Neural cell (in vitro differentiated cells): ENCODE results near the gene QSOX2.

ENCODE experiments used
- EP300 ChIP-seq: fragments of 450-650 bp; conservative IDR thresholded peaks from 2 replicates; pipeline ENCODE4 v1.6.1; 2014; ENCODE audit warnings: antibody characterized with exemption, mild to moderate bottlenecking, moderate library complexity; ENCODE audit not compliant: poor library complexity, severe bottlenecking
- MXI1 ChIP-seq: fragments of 450-650 bp; conservative IDR thresholded peaks from 2 replicates; pipeline ENCODE4 v1.6.1; 2014; ENCODE audit warnings: antibody characterized with exemption, mild to moderate bottlenecking; ENCODE audit not compliant: poor library complexity, severe bottlenecking
- RAD21 ChIP-seq: fragments of 450-650 bp; conservative IDR thresholded peaks from 2 replicates; pipeline ENCODE4 v1.6.1; 2014; ENCODE audit warnings: antibody characterized with exemption, mild to moderate bottlenecking, moderate library complexity
- TF ChIP-seq, protein P1 (sequence below): fragments of 450-650 bp; IDR thresholded peaks from 2 replicates; pipeline ENCODE4 v1.5.1; 2014; ENCODE audit warnings: antibody characterized with exemption, mild to moderate bottlenecking, moderate library complexity; ENCODE audit not compliant: poor library complexity, severe bottlenecking

- TF ChIP-seq, protein P1, sequence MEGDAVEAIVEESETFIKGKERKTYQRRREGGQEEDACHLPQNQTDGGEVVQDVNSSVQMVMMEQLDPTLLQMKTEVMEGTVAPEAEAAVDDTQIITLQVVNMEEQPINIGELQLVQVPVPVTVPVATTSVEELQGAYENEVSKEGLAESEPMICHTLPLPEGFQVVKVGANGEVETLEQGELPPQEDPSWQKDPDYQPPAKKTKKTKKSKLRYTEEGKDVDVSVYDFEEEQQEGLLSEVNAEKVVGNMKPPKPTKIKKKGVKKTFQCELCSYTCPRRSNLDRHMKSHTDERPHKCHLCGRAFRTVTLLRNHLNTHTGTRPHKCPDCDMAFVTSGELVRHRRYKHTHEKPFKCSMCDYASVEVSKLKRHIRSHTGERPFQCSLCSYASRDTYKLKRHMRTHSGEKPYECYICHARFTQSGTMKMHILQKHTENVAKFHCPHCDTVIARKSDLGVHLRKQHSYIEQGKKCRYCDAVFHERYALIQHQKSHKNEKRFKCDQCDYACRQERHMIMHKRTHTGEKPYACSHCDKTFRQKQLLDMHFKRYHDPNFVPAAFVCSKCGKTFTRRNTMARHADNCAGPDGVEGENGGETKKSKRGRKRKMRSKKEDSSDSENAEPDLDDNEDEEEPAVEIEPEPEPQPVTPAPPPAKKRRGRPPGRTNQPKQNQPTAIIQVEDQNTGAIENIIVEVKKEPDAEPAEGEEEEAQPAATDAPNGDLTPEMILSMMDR = no peak
- TF ChIP-seq EP300 = no peak
- no peak for TF ChIP-seq MXI1
- TF ChIP-seq RAD21 = no peak
Observed at GRCh38 chr9:136279471-136279870, 33.9 kb upstream of the QSOX2 start.
